ENCODE data around the gene UNC5B.

GRCh38 chr10:71209731-71210541, 2.4 kb upstream of the UNC5B start:
- TF ChIP-seq, protein P1, sequence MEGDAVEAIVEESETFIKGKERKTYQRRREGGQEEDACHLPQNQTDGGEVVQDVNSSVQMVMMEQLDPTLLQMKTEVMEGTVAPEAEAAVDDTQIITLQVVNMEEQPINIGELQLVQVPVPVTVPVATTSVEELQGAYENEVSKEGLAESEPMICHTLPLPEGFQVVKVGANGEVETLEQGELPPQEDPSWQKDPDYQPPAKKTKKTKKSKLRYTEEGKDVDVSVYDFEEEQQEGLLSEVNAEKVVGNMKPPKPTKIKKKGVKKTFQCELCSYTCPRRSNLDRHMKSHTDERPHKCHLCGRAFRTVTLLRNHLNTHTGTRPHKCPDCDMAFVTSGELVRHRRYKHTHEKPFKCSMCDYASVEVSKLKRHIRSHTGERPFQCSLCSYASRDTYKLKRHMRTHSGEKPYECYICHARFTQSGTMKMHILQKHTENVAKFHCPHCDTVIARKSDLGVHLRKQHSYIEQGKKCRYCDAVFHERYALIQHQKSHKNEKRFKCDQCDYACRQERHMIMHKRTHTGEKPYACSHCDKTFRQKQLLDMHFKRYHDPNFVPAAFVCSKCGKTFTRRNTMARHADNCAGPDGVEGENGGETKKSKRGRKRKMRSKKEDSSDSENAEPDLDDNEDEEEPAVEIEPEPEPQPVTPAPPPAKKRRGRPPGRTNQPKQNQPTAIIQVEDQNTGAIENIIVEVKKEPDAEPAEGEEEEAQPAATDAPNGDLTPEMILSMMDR (IDR thresholded peaks at IDR 0.05; ENCODE audit: poor library complexity) = no peak
- no peak for TF ChIP-seq EZH2phosphoT487 (IDR thresholded peaks at IDR 0.05; ENCODE audit: low read depth, severe bottlenecking, unreplicated experiment)
